GM21717 (cell line): ENCODE results near the gene ADISSP.
A peak's percentile ranks its signal among the peaks of the same experiment; 100 is the strongest.

Source experiments
- ATAC-seq: cut with Tn5 transposase; IDR thresholded peaks from one replicate; pipeline ENCODE4 v1.9.1; 2021; ENCODE audit warnings: mild to moderate bottlenecking, moderate library complexity; ENCODE audit not compliant: unreplicated experiment

ADISSP gene

DNA sequence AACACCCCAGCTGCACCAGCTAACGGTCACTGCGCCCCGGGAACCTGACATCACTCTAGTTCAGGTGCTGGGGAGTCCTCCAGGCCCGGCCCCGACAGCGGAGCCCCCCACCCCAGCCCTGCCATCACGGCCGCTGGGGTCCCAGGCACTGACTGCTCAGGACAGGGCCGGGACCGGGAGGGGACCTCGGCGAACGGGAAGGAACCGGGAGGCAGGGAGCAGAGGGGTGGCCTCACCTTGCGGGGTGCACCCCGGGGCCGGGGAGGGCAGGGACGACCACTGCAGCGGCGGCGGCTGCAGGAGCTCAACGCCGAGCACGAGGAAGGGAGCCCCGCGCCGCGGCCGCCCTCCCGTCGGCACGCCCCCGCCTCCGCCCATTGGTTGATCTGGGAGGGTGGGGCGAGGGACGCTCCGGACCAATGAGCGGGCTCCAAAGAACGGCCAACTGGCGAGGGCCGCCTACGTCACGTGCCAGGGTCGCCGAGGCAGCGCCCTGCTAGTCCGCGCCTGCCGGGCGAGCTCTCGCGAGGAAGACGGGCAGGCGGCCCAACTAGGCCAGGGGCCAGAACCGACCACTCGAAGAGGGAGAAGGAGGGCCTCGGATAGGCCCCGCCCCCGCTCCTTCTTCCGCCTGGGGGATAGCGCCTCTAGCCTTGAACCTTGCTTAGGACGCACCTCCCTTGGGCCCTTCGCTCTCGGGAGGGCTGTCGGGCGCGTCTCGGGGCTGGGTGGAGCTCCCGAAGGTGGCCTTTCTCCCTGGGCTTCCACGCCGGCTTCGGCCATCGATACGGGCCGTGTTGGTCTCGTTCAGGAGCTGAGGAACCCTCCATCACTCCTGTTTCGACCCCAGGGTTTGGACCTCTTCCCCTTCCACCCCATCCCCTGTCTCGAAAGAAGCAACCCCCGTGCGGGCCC lies at the start of gene ADISSP:
Gene ADISSP (minus strand): TSS at position 327 of the 915 bp plus-strand sequence. CDS start 7,653 bp downstream, outside the sequence.
- ATAC-seq: peak; percentile 90

DNA sequence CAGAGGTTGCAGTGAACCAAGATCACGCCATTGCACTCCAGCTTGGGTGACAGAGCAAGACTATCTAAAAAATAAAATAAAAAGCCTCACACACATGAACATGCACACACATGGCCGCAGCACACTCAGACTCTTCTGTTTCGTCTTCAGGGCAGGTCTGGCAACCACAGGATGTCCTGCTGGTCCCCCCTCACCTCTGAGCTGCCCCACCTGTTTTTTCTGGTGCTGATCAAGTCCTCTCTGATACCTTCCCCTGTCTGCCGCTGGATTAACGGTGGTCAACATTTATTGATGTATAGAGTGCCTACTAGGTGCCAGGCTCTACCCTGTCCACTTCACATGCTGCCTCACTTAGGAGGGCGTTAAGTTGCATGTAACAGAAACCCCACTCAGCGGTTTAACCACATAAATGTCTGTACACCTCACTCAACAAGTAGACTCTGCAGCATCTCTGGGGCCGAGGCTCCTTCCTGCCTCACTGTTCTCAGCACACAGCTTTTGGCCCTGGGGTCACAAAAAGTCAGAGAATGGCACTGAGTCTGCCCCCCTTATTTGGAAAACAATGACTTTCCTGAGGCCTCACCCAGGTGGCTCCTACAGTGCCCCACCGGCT lies 48.3 kb upstream of the ADISSP start:
- ATAC-seq: no peak

DNA sequence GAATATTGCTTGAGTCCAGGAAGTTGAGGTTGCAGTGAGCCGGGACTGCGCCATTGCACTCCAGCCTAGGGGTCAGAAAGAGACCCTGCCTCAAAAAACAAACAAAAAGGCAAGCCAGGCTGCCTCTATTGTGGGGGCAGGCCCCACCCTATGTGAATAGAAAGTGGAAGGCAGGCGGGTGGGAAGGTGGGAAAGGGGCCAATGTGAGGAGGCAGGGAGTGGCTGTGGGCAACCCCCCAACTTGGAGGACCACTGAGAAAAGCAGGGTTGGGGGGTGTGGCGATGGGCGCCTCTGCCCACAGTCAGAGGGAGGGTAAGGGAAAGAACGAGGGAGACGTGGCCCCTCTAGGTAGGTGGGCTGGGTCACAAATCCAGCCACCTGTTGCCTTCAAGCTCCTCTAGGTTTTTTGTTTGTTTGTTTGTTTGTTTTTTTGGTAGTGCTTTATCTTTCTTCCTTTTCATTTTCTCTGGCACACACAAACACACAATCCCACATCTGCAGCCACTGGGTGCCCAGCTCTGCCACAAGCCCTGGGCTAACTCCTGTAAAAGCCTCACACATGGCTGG lies 47.5 kb upstream of the ADISSP start:
- ATAC-seq: no peak

DNA sequence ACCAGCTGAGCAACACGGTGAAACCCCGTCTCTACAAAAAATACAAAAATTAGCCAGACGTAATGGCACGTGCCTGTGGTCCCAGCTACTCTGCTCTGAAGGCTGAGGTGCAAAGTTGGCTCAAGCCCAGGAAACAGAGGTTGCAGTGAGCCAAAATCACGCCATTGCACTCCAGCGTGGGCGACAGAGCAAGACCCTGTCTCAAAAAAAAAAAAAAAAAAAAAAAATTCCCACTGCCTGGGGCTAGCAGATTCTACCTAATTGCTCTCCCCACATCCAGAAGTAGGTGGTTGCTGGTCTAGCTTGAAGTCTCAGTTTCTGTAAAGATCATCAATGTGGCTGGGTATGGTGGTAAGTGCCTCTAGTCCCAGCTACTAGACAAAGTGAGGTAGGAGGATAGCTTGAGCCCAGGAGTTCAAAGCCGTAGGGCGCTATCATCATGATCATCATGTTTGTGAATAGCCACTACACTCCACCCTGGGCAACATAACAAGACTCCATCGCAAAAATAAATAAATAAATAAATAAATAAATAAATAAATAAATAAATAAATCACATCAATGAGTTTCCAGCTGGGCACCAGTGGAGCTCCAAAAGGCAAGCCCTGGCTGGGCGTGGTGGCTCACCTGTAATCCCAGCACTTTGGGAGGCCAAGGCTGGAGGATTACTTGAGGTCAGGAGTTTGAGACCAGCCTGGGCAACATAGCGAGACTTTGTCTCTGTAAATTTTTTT lies 46.5 kb upstream of the ADISSP start:
- ATAC-seq: no peak

DNA sequence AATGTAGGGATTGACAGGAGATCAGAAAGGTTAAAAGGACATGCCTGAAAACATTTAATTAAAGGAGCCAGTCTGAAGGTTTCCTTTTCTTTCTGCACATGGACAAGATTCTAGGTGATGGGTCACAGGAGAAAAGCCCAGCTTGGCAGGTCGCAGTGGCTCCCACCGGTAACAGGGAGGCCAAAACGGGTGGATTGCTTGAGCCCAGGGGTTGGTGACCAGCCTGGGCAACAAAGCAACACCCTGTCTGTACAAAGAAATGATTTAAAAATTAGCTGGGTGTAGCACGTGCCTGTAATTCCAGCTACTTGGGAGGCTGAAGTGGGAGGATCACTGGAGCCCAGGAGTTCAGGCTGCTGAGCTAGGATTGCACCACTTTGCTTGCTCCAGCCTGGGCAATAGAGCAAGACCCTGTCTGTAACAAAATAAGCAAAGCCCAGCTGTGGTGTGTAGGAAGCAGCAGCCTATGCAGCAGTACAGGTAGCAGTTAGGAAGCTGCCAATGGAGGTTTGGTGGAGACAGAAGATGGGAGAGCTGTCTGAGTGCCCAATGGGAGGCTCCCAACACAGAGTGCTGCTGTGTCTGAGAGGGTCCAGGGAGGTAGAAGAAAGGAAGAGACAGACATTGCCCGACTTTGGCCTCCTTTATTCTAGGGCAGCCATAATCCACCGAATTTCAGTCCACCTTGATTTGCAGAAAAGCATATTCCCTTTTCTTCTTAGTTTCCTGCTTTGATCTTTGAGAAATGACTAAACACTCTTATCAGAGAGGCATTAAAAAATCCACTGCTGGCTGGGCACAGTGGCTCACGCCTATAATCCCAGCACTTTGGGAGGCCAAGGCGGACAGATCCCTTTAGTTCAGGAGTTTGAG lies 45.7 kb upstream of the ADISSP start:
- no peak for ATAC-seq

DNA sequence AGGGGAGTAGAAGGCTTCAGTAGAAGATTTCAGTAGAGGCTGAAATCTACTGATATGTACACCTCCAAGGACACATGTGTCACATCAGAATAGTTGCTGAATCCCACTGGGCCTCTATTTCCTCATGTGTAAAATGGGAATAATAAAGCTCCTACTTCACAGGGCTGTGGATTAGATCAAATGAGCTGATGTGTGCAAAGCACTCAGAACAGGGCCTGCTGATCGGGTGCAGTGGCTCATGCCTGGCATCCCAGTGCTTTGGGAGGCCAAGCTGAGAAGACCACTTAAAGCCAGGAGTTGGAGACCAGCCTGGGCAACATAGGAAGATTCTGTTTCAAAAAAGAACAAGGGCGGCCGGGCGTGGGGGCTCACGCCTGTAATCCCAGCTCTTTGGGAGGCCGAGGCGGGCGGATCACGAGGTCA lies 44.7 kb upstream of the ADISSP start:
- ATAC-seq: no peak

DNA sequence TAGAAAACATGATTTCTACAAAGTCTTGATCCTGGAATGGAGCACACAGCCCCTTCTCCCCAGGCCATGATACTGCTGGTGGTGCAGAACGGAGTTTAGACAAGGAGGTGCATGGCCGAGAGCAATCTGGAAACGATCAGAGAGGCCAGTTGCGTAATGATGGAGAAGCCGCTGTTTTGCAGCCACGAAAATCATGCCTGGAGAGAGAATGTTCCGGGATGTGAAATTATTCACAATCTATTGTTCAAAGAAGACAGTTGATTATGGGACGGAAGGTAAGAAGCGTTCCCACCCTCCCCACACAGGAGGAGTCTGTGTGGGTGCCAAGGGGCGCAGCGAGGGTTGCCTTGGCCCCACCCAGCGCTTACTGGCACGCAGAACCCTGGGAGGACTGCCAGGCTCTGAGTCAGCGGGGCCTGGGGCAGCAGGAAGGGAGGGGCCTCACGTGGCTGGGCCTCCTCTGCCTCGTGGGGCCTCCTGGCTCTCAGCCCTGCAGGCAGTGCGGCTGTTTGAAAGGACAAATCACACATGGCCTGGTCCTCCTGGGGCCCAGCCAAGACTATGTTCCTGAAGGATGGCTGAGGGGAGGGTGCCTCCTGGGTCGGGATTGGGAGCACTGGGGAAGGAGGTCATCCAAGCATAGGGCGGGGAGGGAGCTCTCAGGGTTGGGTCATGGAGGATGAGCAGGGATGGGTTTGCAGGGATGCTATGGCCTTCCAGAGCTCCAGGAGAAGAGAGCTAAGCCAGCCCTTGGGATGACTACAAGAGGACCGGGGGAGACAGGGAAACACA lies 44.1 kb upstream of the ADISSP start:
- ATAC-seq: no peak

DNA sequence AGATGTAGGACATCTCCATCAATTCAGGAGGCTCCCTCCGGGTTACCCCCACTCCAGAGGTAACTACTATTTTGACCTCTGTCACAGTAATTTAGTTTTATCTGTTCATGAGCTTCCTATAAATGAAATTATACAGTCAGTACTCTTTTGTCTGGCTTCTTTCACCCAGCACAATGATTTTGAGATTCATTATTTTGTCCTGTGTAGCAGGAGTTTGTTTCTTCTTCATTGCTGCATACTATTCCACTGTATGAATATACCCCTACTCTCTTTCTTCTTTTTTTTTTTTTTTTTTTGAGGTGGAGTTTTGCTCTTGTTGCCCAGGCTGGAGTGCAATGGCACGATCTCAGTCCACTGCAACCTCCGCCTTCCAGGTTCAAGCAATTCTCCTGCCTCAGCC lies 41.0 kb upstream of the ADISSP start:
- ATAC-seq: no peak

DNA sequence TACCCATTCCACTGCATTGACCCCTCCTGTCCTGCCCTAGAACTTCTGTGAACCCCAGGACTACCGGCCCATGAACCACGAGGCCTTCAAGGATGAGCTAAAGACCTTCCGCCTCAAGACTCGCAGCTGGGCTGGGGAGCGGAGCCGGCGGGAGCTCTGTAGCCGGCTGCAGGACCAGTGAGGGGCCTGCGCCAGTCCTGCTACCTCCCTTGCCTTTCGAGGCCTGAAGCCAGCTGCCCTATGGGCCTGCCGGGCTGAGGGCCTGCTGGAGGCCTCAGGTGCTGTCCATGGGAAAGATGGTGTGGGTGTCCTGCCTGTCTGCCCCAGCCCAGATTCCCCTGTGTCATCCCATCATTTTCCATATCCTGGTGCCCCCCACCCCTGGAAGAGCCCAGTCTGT lies 37.2 kb upstream of the ADISSP start:
- no peak for ATAC-seq

DNA sequence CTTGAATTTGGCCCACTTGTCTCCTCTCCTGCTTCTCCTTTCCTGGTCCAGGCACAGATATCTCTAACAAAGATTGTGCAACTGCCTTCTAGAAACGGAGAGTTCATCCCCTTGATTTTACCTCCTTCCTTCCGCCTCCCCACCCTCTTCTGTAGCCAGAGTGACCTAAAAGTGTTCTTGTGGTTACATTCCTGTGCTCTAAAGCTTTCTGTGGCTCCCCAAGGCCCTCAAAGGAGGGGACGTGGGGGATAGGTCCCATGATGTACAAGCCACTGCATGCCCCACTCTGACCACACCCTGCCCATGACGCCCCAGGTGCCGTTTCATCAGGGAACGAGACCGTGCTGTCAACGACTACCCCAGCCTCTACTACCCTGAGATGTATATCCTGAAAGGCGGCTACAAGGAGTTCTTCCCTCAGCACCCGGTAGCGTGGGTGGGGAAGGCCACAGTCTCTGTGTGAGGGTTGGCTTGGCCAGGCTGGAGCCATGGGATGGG lies 36.8 kb upstream of the ADISSP start:
- ATAC-seq: no peak

DNA sequence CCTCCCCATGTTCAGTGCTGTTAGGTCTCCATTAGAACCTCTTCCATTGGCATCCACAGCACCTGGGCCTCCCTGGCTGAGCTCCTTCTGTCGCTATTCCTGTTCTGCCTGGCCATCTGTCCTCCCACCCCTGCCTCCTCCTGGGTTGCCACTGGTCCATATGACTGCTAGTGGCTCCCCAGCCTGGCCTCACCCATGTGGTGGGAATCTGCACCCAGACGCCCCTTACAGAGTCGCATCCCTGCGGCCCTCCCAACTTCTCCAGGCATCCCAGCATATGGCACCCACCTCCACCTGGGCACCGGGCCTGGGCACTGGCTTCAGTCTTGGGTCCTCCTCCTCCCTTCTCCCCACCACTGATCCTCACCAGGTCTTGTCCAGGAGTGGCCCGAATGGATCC lies 36.3 kb upstream of the ADISSP start:
- ATAC-seq: no peak

DNA sequence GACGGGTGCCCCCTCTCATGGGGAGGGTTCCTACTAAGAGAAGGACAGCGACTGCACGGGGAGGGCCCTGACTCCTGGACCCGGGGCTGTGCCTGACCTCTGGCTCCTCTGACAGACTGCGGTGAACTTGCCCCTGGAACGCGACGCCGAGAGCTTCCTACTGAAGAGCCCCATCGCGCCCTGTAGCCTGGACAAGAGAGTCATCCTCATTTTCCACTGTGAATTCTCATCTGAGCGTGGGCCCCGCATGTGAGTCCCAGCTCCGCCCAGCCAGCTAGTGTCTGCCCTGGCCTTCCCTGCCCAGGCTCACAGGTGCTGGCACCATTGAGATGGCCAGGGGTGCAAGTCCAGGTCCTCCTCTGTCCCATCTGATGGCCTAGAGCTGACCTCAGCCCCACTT lies 35.7 kb upstream of the ADISSP start:
- no peak for ATAC-seq

DNA sequence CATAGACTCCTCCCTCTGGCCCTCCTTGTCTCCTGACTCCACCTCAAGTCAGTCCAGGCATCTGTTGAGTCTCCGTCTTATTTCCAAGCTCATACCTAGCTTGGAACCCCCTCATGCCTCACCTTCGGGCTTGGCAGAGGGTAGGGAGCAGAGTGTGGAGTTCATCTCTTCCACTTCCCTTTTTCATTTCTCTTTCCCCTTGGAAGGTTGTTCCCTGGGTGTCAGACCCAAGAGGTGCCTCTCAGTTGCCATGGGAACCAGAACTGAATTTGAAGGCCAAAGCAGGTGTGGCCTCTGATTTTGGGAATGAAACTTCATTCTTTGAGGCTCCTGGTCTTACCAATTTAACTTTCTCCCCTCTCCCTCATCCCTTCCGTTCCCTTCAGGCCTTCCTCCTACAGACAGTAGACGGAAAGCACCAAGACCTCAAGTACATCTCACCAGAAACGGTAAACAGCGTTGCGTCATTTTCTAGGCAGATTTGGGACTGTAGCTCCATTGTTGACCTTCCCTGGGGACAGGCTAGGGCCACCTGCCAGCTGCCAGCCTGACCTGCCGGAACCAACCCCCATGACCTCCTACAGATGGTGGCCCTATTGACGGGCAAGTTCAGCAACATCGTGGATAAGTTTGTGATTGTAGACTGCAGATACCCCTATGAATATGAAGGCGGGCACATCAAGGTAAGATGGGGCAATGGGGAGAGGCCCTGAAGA lies 35.1 kb upstream of the ADISSP start:
- ATAC-seq: no peak

DNA sequence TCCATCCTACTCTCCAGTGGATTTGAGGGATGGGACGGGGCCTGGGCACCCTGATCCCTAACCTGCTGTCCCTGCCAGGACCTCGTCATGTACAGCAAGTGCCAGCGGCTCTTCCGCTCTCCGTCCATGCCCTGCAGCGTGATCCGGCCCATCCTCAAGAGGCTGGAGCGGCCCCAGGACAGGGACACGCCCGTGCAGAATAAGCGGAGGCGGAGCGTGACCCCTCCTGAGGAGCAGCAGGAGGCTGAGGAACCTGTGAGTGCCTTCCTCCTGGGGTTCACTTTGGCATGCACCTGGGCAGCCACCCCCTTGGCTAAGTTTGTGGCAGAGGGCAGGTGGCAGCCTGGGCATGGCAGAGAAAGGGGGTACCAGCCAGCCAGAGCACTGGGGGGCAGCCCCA lies 34.3 kb upstream of the ADISSP start:
- ATAC-seq: no peak

DNA sequence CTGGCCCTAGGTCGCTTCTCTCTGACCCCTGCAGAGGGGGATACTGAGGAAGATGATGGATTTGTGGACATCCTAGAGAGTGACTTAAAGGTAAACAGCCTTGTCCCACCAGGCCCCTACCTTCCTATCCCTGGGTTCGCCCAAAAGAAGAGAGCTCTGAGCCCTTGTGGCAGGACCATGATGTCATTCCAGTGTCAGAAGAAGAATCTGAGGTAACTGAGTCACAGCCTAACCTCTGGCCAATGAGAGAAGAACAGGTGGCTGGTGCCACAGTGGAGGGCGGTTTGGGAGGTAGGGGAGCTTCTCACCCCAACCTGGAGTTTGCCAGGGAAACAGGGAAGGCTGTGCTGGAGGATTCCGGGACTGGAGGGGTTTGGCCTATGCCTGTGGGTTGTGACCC lies 33.7 kb upstream of the ADISSP start:
- ATAC-seq: no peak

DNA sequence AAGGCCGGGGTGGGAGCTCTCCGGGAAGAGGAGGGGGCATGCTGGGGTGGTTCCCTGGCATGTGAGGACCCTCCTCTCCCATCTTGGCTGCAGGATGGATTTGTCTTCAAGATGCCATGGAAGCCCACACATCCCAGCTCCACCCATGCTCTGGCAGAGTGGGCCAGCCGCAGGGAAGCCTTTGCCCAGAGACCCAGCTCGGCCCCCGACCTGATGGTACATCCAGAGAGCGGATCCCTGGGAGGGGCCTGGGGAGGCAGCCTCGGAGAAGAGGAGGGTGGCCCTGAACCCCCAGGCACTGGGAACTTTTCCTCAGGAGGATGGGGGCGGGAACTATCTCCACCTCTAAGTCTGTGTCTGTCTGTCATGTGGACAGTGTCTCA lies 33.3 kb upstream of the ADISSP start:
- no peak for ATAC-seq

DNA sequence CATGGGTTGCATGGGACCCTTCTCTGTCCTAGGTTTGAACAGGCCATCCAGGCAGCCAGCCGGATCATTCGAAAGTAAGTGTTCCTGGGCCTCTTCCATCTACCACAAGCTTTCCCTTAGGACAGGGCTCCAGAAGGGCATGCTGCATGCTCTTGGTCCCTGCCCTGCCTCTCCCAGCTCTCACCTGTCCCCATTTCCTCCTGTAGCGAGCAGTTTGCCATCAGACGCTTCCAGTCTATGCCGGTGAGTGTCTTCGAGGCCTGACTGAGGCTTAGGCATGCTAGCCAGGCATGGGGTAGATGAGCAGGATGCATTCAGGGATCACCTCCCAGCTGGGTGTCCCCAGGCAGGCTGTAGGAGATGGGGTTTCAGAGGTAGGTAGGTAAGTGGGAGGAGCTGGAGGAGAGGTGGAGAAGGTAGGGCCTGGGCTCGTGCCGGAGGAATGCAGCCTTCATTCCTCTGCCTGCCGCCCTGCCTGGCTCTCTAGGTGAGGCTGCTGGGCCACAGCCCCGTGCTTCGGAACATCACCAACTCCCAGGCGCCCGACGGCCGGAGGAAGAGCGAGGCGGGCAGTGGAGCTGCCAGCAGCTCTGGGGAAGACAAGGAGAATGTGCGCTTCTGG lies 32.8 kb upstream of the ADISSP start:
- no peak for ATAC-seq

DNA sequence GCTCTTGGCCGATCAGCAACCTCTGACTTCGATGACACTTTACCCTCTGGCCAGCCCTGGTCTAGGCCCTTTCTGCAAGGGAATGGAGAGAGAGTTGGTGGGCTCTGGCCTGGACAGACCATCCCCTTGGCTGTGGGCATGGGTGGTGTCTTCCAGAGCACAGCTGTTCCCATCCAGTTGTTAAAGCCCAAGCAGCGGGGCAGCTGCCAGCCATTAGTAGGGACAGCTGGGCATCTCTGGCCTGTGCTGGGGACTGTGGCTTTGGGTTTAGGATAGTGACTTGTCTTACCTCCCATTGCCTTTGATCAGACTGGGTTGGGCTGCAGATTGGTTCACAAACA lies 31.3 kb upstream of the ADISSP start:
- no peak for ATAC-seq

DNA sequence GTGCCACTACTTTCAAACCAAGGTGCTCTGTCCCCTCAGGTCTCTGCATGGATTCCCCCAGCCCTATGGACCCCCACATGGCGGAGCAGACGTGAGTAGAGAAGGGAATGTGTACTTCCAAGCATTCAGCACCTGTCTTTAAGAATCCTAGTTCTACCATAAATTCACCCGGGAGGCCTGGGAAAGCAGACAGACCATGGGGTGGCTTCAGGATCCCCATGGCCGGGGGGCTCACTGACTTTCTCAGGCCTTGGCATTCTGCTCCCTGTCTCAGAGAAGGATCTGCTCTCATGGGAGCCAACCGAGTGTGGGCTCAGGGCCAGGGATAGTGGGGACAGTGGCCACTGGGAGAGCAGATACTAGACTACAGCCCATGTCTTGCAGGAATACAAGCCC lies 30.8 kb upstream of the ADISSP start:
- ATAC-seq: no peak
